HG03103 (cell line): ENCODE measurements around the gene SART3.

ENCODE experiments used
- ATAC-seq: cut with Tn5 transposase; IDR thresholded peaks from one replicate; pipeline ENCODE4 v1.9.1; 2021; ENCODE audit warnings: low read depth; ENCODE audit not compliant: unreplicated experiment

The SART3 gene

GRCh38 chr12:108560752-108561719 lies at the start of gene SART3:
SART3 (minus strand) TSS chr12:108561173; CDS start chr12:108561154, 19 bp downstream.
- ATAC-seq = peak; percentile 45

GRCh38 chr12:108610336-108610815 lies 49.4 kb upstream of the SART3 start:
- ATAC-seq = no peak

- ATAC-seq = no peak
Measured at GRCh38 chr12:108609537-108610335, 48.8 kb upstream of the SART3 start.

GRCh38 chr12:108608616-108609015 lies 47.6 kb upstream of the SART3 start:
- no peak for ATAC-seq

- no peak for ATAC-seq
Measured at GRCh38 chr12:108607981-108608600, 47.1 kb upstream of the SART3 start.

GRCh38 chr12:108606492-108606891 lies 45.5 kb upstream of the SART3 start:
- no peak for ATAC-seq

- ATAC-seq = no peak
Measured at GRCh38 chr12:108605690-108606406, 44.9 kb upstream of the SART3 start.

- no peak for ATAC-seq
Measured at GRCh38 chr12:108605000-108605689, 44.2 kb upstream of the SART3 start.

- no peak for ATAC-seq
Measured at GRCh38 chr12:108604208-108604941, 43.4 kb upstream of the SART3 start.

GRCh38 chr12:108603743-108604142 lies 42.8 kb upstream of the SART3 start:
- ATAC-seq = no peak

- ATAC-seq = no peak
Measured at GRCh38 chr12:108602976-108603704, 42.2 kb upstream of the SART3 start.

GRCh38 chr12:108602209-108602705 lies 41.3 kb upstream of the SART3 start:
- no peak for ATAC-seq

GRCh38 chr12:108600702-108601007 lies 39.7 kb upstream of the SART3 start:
- no peak for ATAC-seq

GRCh38 chr12:108599948-108600701 lies 39.2 kb upstream of the SART3 start:
- ATAC-seq = no peak

- ATAC-seq = no peak
Measured at GRCh38 chr12:108599541-108599940, 38.6 kb upstream of the SART3 start.

GRCh38 chr12:108598553-108599250 lies 37.7 kb upstream of the SART3 start:
- no peak for ATAC-seq
